ENCODE results near the gene DIS3L2. TPM values are rescaled to one million over a fixed set of nuclear protein-coding genes. Genes with fewer than 3 reads are reported as not detected.

Gene DIS3L2
- total and polyA plus RNA-seq, 2 experiments from 2014 or later = 15.2 to 25.3 TPM

DNA sequence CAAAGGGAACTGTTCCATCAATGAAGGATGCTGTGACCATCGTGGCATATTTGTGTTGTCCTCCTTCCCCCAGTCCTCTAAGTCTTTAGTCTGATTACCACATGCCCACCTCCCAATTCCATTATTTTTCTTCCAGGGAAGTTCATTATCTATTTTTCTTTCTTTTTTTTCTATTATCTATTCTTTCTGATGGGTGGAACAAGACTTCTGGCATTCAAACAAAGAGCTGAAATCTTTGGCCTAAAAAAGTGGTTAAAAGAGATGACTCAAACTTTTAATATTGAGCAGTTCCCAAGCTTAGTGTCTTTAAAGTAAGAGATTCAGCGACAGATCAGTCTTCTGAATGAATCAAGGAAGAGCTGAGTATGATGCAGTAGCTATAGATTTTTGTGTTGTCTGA lies 66.6 kb downstream of the DIS3L2 start:
- Mint-ChIP-seq H3K36me3 (ENCODE audit: low read depth) (peaks cover 10% of the 10 kb centered on the region), H3K4me3 (no peak overlapping the region), H3K4me1 (peaks cover 4% of the 10 kb centered on the region; the same call in 2 of the 3 replicates), H3K27me3 (ENCODE audit: insufficient read depth, low read depth, poor library complexity) (no peaks in the 10 kb centered on the region), H3K27ac (no peak overlapping the region), H3K9me3 (0 out of 3 replicates have a peak, but pooled peaks cover 3% of the 10 kb centered on the region)
- H3K4me1 ChIP-seq (ENCODE audit: insufficient read depth) = 0 out of 2 replicates have a peak, but pooled peaks cover 8% of the 10 kb centered on the region
- H3K9me2 ChIP-seq (ENCODE audit: insufficient read depth) = no peaks in the 10 kb centered on the region
- H3K27me3 ChIP-seq (ENCODE audit: insufficient read depth) = no peaks in the 10 kb centered on the region
- no peak overlapping the region for H3K27ac ChIP-seq (ENCODE audit: low read depth)
- H4K20me1 ChIP-seq (replicated peaks; ENCODE audit: insufficient read depth) = no peaks in the 10 kb centered on the region
- H3K79me2 ChIP-seq (replicated peaks; ENCODE audit: insufficient read depth) = no peaks in the 10 kb centered on the region
- H3F3A ChIP-seq (replicated peaks; ENCODE audit: low read depth) = no peaks in the 10 kb centered on the region
- TF ChIP-seq ZNF462 (CRISPR knock-in tag; IDR thresholded peaks at IDR 0.05) (no peak), NANOG (IDR thresholded peaks at IDR 0.05; ENCODE audit: borderline replicate concordance) (no peak), EZH2 (IDR thresholded peaks at IDR 0.05; ENCODE audit: low read depth, unreplicated experiment) (no peak), STAT1 (IDR thresholded peaks at IDR 0.05; ENCODE audit: unreplicated experiment) (no peak), REST (IDR thresholded peaks at IDR 0.05; ENCODE audit: unreplicated experiment) (no peak), JUNB (IDR thresholded peaks at IDR 0.05; ENCODE audit: unreplicated experiment) (no peak), EZH2phosphoT487 (IDR thresholded peaks at IDR 0.05; ENCODE audit: unreplicated experiment) (no peak), CREB1 (CRISPR knock-in tag; IDR thresholded peaks at IDR 0.05; ENCODE audit: low read depth) (no peak)
- TF ChIP-seq, protein P1, sequence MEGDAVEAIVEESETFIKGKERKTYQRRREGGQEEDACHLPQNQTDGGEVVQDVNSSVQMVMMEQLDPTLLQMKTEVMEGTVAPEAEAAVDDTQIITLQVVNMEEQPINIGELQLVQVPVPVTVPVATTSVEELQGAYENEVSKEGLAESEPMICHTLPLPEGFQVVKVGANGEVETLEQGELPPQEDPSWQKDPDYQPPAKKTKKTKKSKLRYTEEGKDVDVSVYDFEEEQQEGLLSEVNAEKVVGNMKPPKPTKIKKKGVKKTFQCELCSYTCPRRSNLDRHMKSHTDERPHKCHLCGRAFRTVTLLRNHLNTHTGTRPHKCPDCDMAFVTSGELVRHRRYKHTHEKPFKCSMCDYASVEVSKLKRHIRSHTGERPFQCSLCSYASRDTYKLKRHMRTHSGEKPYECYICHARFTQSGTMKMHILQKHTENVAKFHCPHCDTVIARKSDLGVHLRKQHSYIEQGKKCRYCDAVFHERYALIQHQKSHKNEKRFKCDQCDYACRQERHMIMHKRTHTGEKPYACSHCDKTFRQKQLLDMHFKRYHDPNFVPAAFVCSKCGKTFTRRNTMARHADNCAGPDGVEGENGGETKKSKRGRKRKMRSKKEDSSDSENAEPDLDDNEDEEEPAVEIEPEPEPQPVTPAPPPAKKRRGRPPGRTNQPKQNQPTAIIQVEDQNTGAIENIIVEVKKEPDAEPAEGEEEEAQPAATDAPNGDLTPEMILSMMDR (conservative IDR thresholded peaks at IDR 0.05; ENCODE audit: low read depth in 2 of 2) = no peak
- H3K4me3 ChIP-seq = no peak overlapping the region
- ATAC-seq (no peak), DNase-seq (ENCODE audit: low spot score) (no peak)
- no peak overlapping the region for H2AFZ ChIP-seq
- H3K4me2 ChIP-seq = no peak overlapping the region
- no peaks in the 10 kb centered on the region for H3K36me3 ChIP-seq (ENCODE audit: insufficient read depth)
